GM19035 (cell line): ENCODE results near the gene TAF1D.
"Not testable (repeated sequence)": the region's sequence is repeated elsewhere in the genome, so short reads cannot be mapped to it uniquely, and the experiment has no call there.

Source experiments
- ATAC-seq: cut with Tn5 transposase; IDR thresholded peaks from one replicate; pipeline ENCODE4 v1.9.1; 2021; ENCODE audit not compliant: unreplicated experiment

Gene TAF1D

GRCh38 chr11:93751001-93751400 is 9.7 kb upstream of the TAF1D start:
- no peak for ATAC-seq

- no peak for ATAC-seq
These were observed 5.8 kb upstream of the TAF1D start for GRCh38 chr11:93747122-93747521.

- no peak for ATAC-seq
These were observed 4.8 kb upstream of the TAF1D start for GRCh38 chr11:93746101-93746500.

- not testable (repeated sequence) for ATAC-seq
These were observed 3.9 kb upstream of the TAF1D start for GRCh38 chr11:93745005-93745755.

GRCh38 chr11:93744669-93745004 is 3.3 kb upstream of the TAF1D start:
- ATAC-seq = no peak

- ATAC-seq = no peak
These were observed 2.0 kb upstream of the TAF1D start for GRCh38 chr11:93743291-93743690.

- ATAC-seq = peak; percentile 7
These were observed 559 bp upstream of the TAF1D start for GRCh38 chr11:93741882-93742226.

- peak; percentile 36 for ATAC-seq
These were observed 583 bp downstream of the TAF1D start for GRCh38 chr11:93740730-93741093.

- ATAC-seq = no peak
These were observed 1.1 kb downstream of the TAF1D start for GRCh38 chr11:93740031-93740729.

GRCh38 chr11:93738647-93739081 is 2.6 kb downstream of the TAF1D start:
- ATAC-seq = no peak

GRCh38 chr11:93737904-93738612 is 3.2 kb downstream of the TAF1D start:
- no peak for ATAC-seq

- no peak for ATAC-seq
These were observed 5.2 kb downstream of the TAF1D start for GRCh38 chr11:93736129-93736528.

GRCh38 chr11:93735627-93736026 is 5.7 kb downstream of the TAF1D start:
- ATAC-seq = no peak

GRCh38 chr11:93734427-93735222 is 6.7 kb downstream of the TAF1D start:
- no peak for ATAC-seq

GRCh38 chr11:93733474-93733873 is 7.8 kb downstream of the TAF1D start:
- no peak for ATAC-seq

- ATAC-seq = no peak
These were observed 8.9 kb downstream of the TAF1D start for GRCh38 chr11:93732237-93732892.

GRCh38 chr11:93730108-93731107 is 10.9 kb downstream of the TAF1D start:
- ATAC-seq = no peak

GRCh38 chr11:93729129-93729616 is 12.1 kb downstream of the TAF1D start:
- no peak for ATAC-seq

GRCh38 chr11:93728792-93729128 is 12.5 kb downstream of the TAF1D start:
- ATAC-seq = no peak
